K562 (cell line): ENCODE data around the gene NUP35. TPM values are rescaled to one million over a fixed set of nuclear protein-coding genes. Genes with fewer than 3 reads are reported as not detected.

Experiments used
- ATF2 ChIP-seq: sonication (generic); formaldehyde crosslinking; IDR thresholded peaks from 2 replicates; pipeline ENCODE4 v1.8.1; 2022; ENCODE audit warnings: missing genetic modification reagents
- BRCA1 ChIP-seq, 2 experiments: fragments of 450-650 bp in 1 of 2; sonication (generic) in 1 of 2; formaldehyde crosslinking in 1 of 2; IDR thresholded peaks; 2 replicates each; pipeline versions ENCODE4 v1.5.0 to v1.6.1; 2017 to 2020; ENCODE audit warnings: mild to moderate bottlenecking in 1 of 2, missing genetic modification reagents in 1 of 2
- CCAR2 ChIP-seq: fragments of 200-400 bp; formaldehyde crosslinking; IDR thresholded peaks from 2 replicates; pipeline ENCODE4 v1.6.1; 2017; ENCODE audit warnings: mild to moderate bottlenecking, low read depth, low read length
- CLOCK ChIP-seq: fragments of 250-450 bp; sonication (Bioruptor Pico); IDR thresholded peaks from 2 replicates; pipeline ENCODE4 v1.4.0; 2020; ENCODE audit warnings: mild to moderate bottlenecking, moderate library complexity, borderline replicate concordance
- KLF10 ChIP-seq: fragments of 250-450 bp; sonication (Bioruptor Pico); IDR thresholded peaks from 2 replicates; pipeline ENCODE4 v1.6.1; 2021; ENCODE audit warnings: matching md5 sums
- MAFG ChIP-seq: fragments of 450-650 bp; conservative IDR thresholded peaks from 2 replicates; pipeline ENCODE4 v1.6.1; 2016; ENCODE audit warnings: missing genetic modification characterization, missing compliant biosample characterization
- NR2C1 ChIP-seq, 2 experiments: fragments of 450-650 bp; IDR thresholded peaks; 2 replicates each; pipeline ENCODE4 v1.6.1; 2017; ENCODE audit warnings: mild to moderate bottlenecking in 2 of 2, antibody characterized with exemption in 1 of 2, inconsistent platforms in 1 of 2, missing compliant biosample characterization in 1 of 2, missing genetic modification characterization in 1 of 2
- POLR2H ChIP-seq: IDR thresholded peaks from 2 replicates; pipeline ENCODE4 v1.6.1; 2016; ENCODE audit warnings: missing genetic modification characterization, low read depth, mild to moderate bottlenecking, control low read depth, missing compliant biosample characterization, moderate library complexity
- PYGO2 ChIP-seq: fragments of 450-650 bp; IDR thresholded peaks from 2 replicates; pipeline ENCODE4 v1.6.1; 2016; ENCODE audit warnings: mild to moderate bottlenecking, missing genetic modification characterization, moderate library complexity, missing compliant biosample characterization
- SAFB2 ChIP-seq: fragments of 200-400 bp; formaldehyde crosslinking; IDR thresholded peaks from 2 replicates; pipeline ENCODE4 v1.6.1; 2018; ENCODE audit warnings: borderline replicate concordance, low read length, low read depth, moderate library complexity; ENCODE audit not compliant: severe bottlenecking
- TRIM28 ChIP-seq: fragments of 450-650 bp; IDR thresholded peaks from 2 replicates; pipeline ENCODE4 v1.6.1; 2017
- ZNF280A ChIP-seq: fragments of 450-650 bp; IDR thresholded peaks from 2 replicates; pipeline ENCODE4 v1.6.1; 2018; ENCODE audit warnings: mild to moderate bottlenecking, low read depth; ENCODE audit not compliant: partially characterized antibody
- ZNF75A ChIP-seq: fragments of 450-650 bp; formaldehyde crosslinking; IDR thresholded peaks from 2 replicates; pipeline ENCODE4 v1.4.0; 2020; ENCODE audit warnings: mild to moderate bottlenecking
- polyA plus RNA-seq, 8 experiments: library from polyadenylated mRNA; depleted of rRNA in 4 of 8; stranded (reverse) in 5 of 8; unstranded in 3 of 8; fragments of >200 nt; fragmentation: Nextera tagmentation in 2 of 8; fragmentation: Illumina TruSeq in 1 of 8; extraction: Ambion mirVana in 2 of 8; extraction: Trizol in 1 of 8; gene quantifications; 2 replicates each; pipeline versions ENCODE4 v1.2.1 to v1.2.3, GENCODE V29; 2011 to 2014; ENCODE audit warnings: inconsistent platforms in 1 of 8, missing spikeins in 1 of 8
- total RNA-seq, 7 experiments: library from RNA; depleted of rRNA in 6 of 7; stranded (reverse); fragments of >200 nt in 6 of 7; fragmentation: Illumina TruSeq in 2 of 7; extraction: Trizol in 2 of 7; gene quantifications; 2 replicates each; pipeline versions ENCODE4 v1.2.1 to v1.2.3, GENCODE V29; 2011 to 2021; ENCODE audit warnings: low replicate concordance in 1 of 7
- TF ChIP-seq, protein P1 (sequence below): fragments of 450-650 bp; IDR thresholded peaks from 2 replicates; pipeline ENCODE4 v1.6.1; 2016; ENCODE audit warnings: mild to moderate bottlenecking
- TF ChIP-seq, protein P2 (sequence below): fragments of 450-650 bp; formaldehyde crosslinking; IDR thresholded peaks from 2 replicates; pipeline ENCODE4 v1.4.0; 2022; ENCODE audit warnings: missing genetic modification characterization

Gene NUP35
- total and polyA plus RNA-seq, 9 of the 15 experiments (the other 6 are each of a cell fraction or from before 2014, with no cell fraction given), result 24.5 to 78.2 (median 51.1) TPM

- TF ChIP-seq, protein P1, sequence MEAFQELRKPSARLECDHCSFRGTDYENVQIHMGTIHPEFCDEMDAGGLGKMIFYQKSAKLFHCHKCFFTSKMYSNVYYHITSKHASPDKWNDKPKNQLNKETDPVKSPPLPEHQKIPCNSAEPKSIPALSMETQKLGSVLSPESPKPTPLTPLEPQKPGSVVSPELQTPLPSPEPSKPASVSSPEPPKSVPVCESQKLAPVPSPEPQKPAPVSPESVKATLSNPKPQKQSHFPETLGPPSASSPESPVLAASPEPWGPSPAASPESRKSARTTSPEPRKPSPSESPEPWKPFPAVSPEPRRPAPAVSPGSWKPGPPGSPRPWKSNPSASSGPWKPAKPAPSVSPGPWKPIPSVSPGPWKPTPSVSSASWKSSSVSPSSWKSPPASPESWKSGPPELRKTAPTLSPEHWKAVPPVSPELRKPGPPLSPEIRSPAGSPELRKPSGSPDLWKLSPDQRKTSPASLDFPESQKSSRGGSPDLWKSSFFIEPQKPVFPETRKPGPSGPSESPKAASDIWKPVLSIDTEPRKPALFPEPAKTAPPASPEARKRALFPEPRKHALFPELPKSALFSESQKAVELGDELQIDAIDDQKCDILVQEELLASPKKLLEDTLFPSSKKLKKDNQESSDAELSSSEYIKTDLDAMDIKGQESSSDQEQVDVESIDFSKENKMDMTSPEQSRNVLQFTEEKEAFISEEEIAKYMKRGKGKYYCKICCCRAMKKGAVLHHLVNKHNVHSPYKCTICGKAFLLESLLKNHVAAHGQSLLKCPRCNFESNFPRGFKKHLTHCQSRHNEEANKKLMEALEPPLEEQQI, result peak; percentile 80; the same call in 1 of the 2 replicates
- TF ChIP-seq ATF2 (CRISPR knock-in tag) (no peak), BRCA1 (IDR thresholded peaks at IDR 0.05) (no peak), BRCA1 (CRISPR knock-in tag; IDR thresholded peaks at IDR 0.05) (no peak), KLF10 (CRISPR knock-in tag) (no peak), CCAR2 (no peak), ZNF280A (no peak), CLOCK (CRISPR knock-in tag) (no peak), PYGO2 (tag) (no peak), POLR2H (tag) (peak; percentile 83), SAFB2 (no peak), TRIM28 (no peak), NR2C1 (IDR thresholded peaks at IDR 0.05) (0 out of 2 replicates have a peak, but pooled peaks have one; percentile 63), NR2C1 (tag; IDR thresholded peaks at IDR 0.05) (peak; percentile 69), MAFG (tag) (no peak), ZNF75A (CRISPR knock-in tag) (no peak)
- TF ChIP-seq, protein P2, sequence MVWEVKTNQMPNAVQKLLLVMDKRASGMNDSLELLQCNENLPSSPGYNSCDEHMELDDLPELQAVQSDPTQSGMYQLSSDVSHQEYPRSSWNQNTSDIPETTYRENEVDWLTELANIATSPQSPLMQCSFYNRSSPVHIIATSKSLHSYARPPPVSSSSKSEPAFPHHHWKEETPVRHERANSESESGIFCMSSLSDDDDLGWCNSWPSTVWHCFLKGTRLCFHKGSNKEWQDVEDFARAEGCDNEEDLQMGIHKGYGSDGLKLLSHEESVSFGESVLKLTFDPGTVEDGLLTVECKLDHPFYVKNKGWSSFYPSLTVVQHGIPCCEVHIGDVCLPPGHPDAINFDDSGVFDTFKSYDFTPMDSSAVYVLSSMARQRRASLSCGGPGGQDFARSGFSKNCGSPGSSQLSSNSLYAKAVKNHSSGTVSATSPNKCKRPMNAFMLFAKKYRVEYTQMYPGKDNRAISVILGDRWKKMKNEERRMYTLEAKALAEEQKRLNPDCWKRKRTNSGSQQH (CRISPR knock-in tag), result no peak
Observed at GRCh38 chr2:183124222-183124956, at the start of gene NUP35 (continued).
